ENCODE data around the gene SCN3A. TPM values are rescaled to one million over a fixed set of nuclear protein-coding genes. Genes with fewer than 3 reads are reported as not detected.

SCN3A gene
- total and polyA plus RNA-seq, 2 of the 13 experiments (the other 11 are each of a cell fraction or from before 2014, with no cell fraction given), result not detected

GRCh38 chr2:165110394-165110793 is 93.5 kb downstream of the SCN3A start (continued):
- TF ChIP-seq ZNF83 (CRISPR knock-in tag; IDR thresholded peaks at IDR 0.05; ENCODE audit: borderline replicate concordance) (no peak), TERF1 (CRISPR knock-in tag; IDR thresholded peaks at IDR 0.05) (no peak), GMEB1 (CRISPR knock-in tag; IDR thresholded peaks at IDR 0.05; ENCODE audit: borderline replicate concordance) (peak; percentile 31; the same call in 1 of the 2 replicates), PHF5A (CRISPR knock-in tag; IDR thresholded peaks at IDR 0.05; ENCODE audit: low read depth, unreplicated experiment) (peak; percentile 55), ZNF652 (CRISPR knock-in tag; IDR thresholded peaks at IDR 0.05; ENCODE audit: borderline replicate concordance, low read depth) (peak; percentile 96), AGO1 (IDR thresholded peaks at IDR 0.05; ENCODE audit: low read depth, low read length, poor library complexity, severe bottlenecking) (no peak), MIXL1 (CRISPR knock-in tag; IDR thresholded peaks at IDR 0.05) (peak; percentile 96), NFIC (IDR thresholded peaks at IDR 0.05; ENCODE audit: low read length) (peak; percentile 99), CSRNP2 (CRISPR knock-in tag; conservative IDR thresholded peaks at IDR 0.05; ENCODE audit: low read depth) (no peak), ZNF543 (CRISPR knock-in tag; IDR thresholded peaks at IDR 0.05) (0 out of 2 replicates have a peak, but pooled peaks have one; percentile 48), SOX13 (IDR thresholded peaks at IDR 0.05) (peak; percentile 38; the same call in 1 of the 2 replicates), SOX13 (CRISPR knock-in tag; conservative IDR thresholded peaks at IDR 0.05 in 1 of 2, IDR thresholded peaks at IDR 0.05 in 1 of 2) (peak in 1 of 2 experiments; percentile 77; a peak in 1 of 4 replicates), RARG (CRISPR knock-in tag; IDR thresholded peaks at IDR 0.05; ENCODE audit: low read depth) (no peak), POLR2G (IDR thresholded peaks at IDR 0.05; ENCODE audit: low read depth, low read length) (no peak), ZNF709 (CRISPR knock-in tag; IDR thresholded peaks at IDR 0.05) (no peak), NR2C2 (CRISPR knock-in tag; IDR thresholded peaks at IDR 0.05; ENCODE audit: borderline replicate concordance) (peak; percentile 73), IRF9 (CRISPR knock-in tag; IDR thresholded peaks at IDR 0.05; ENCODE audit: borderline replicate concordance) (no peak), KMT2B (CRISPR knock-in tag; IDR thresholded peaks at IDR 0.05) (peak; percentile 33; the same call in 1 of the 2 replicates), SMAD3 (CRISPR knock-in tag; IDR thresholded peaks at IDR 0.05) (peak; percentile 76; the same call in 1 of the 2 replicates), MATR3 (CRISPR knock-in tag; IDR thresholded peaks at IDR 0.05) (no peak), STAT5B (CRISPR knock-in tag; IDR thresholded peaks at IDR 0.05) (no peak)
- TF ChIP-seq, protein P1, sequence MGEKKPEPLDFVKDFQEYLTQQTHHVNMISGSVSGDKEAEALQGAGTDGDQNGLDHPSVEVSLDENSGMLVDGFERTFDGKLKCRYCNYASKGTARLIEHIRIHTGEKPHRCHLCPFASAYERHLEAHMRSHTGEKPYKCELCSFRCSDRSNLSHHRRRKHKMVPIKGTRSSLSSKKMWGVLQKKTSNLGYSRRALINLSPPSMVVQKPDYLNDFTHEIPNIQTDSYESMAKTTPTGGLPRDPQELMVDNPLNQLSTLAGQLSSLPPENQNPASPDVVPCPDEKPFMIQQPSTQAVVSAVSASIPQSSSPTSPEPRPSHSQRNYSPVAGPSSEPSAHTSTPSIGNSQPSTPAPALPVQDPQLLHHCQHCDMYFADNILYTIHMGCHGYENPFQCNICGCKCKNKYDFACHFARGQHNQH (CRISPR knock-in tag; IDR thresholded peaks at IDR 0.05), result no peak; the same call in 1 of the 2 replicates
- TF ChIP-seq, protein P2, sequence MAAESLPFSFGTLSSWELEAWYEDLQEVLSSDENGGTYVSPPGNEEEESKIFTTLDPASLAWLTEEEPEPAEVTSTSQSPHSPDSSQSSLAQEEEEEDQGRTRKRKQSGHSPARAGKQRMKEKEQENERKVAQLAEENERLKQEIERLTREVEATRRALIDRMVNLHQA (CRISPR knock-in tag; IDR thresholded peaks at IDR 0.05), result 0 out of 2 replicates have a peak, but pooled peaks have one; percentile 53

Data from HepG2 (cell line).